Stimulated activated CD4-positive, alpha-beta T cell treated with anti-CD3 and anti-CD28 coated beads, Interleukin-4, amount 100 ng/mL, for 48 hours (primary cell): Measurements from ENCODE around the gene RAD21L1.

Source experiments
- DNase-seq, 2 donors: peaks; one replicate each; pipeline ENCODE4 v3.0.0-alpha.2; 2020; ENCODE audit warnings: low read depth in 2 of 2

The RAD21L1 gene

GRCh38 chr20:1225783-1226654 lies at the start of gene RAD21L1:
RAD21L1 (plus strand) TSS chr20:1226044; CDS start chr20:1228454, 2,410 bp downstream.
- peak; percentile 78 to 88 for DNase-seq

- no peak for DNase-seq
These were observed 48.2 kb upstream of the RAD21L1 start for GRCh38 chr20:1177680-1178079.

- DNase-seq: no peak
These were observed 47.7 kb upstream of the RAD21L1 start for GRCh38 chr20:1178103-1178502.

GRCh38 chr20:1178623-1179022 lies 47.2 kb upstream of the RAD21L1 start:
- DNase-seq: no peak

GRCh38 chr20:1180949-1181348 lies 44.9 kb upstream of the RAD21L1 start:
- DNase-seq: no peak

- DNase-seq: no peak
These were observed 43.7 kb upstream of the RAD21L1 start for GRCh38 chr20:1182106-1182505.

- DNase-seq: no peak
These were observed 42.7 kb upstream of the RAD21L1 start for GRCh38 chr20:1183153-1183552.

GRCh38 chr20:1184260-1184637 lies 41.6 kb upstream of the RAD21L1 start:
- no peak for DNase-seq

GRCh38 chr20:1184638-1185315 lies 41.1 kb upstream of the RAD21L1 start, which contains the start of gene TMEM74B:
TMEM74B (minus strand) TSS chr20:1184981; CDS start chr20:1183801, 1,180 bp downstream.
- no peak for DNase-seq

- no peak for DNase-seq
These were observed 40.5 kb upstream of the RAD21L1 start for GRCh38 chr20:1185316-1185741.

GRCh38 chr20:1185790-1186334 lies 40.0 kb upstream of the RAD21L1 start:
- peak; percentile 45 to 49 for DNase-seq

GRCh38 chr20:1186367-1186991 lies 39.4 kb upstream of the RAD21L1 start:
- no peak for DNase-seq

- DNase-seq: no peak
These were observed 38.2 kb upstream of the RAD21L1 start for GRCh38 chr20:1187605-1188171.

GRCh38 chr20:1188347-1188746 lies 37.5 kb upstream of the RAD21L1 start:
- DNase-seq: no peak

GRCh38 chr20:1189827-1190226 lies 36.0 kb upstream of the RAD21L1 start:
- no peak for DNase-seq

GRCh38 chr20:1190847-1191246 lies 35.0 kb upstream of the RAD21L1 start:
- DNase-seq: no peak

- DNase-seq: no peak
These were observed 34.5 kb upstream of the RAD21L1 start for GRCh38 chr20:1191299-1191698.

GRCh38 chr20:1195226-1195625 lies 30.6 kb upstream of the RAD21L1 start:
- no peak for DNase-seq

GRCh38 chr20:1196634-1197033 lies 29.2 kb upstream of the RAD21L1 start:
- DNase-seq: no peak

- no peak for DNase-seq
These were observed 28.0 kb upstream of the RAD21L1 start for GRCh38 chr20:1197801-1198200.

GRCh38 chr20:1198751-1199150 lies 27.1 kb upstream of the RAD21L1 start:
- DNase-seq: no peak
